Epithelial cell of esophagus (primary cell): ENCODE results near the gene ZNF580.

Source experiments
- DNase-seq: peaks from one replicate; pipeline ENCODE4 v3.0.0; 2010; ENCODE audit warnings: low read depth
- H3K4me3 ChIP-seq: 2 replicates; pipeline ENCODE4 v1.5.1; 2011; ENCODE audit warnings: mild to moderate bottlenecking, low read length, control low read depth
- CTCF ChIP-seq: IDR thresholded peaks from 2 replicates; pipeline ENCODE4 v1.5.1; 2011; ENCODE audit warnings: low read depth, mild to moderate bottlenecking, low read length, control low read depth, inconsistent platforms; ENCODE audit not compliant: insufficient read depth; ENCODE audit errors: missing control alignments

The ZNF580 gene

GRCh38 chr19:55677572-55678028 lies 36.8 kb downstream of the ZNF580 start:
- H3K4me3 ChIP-seq: no peak overlapping the region
- TF ChIP-seq CTCF: no peak
- no peak for DNase-seq

GRCh38 chr19:55678121-55678671 lies 37.4 kb downstream of the ZNF580 start:
- TF ChIP-seq CTCF: no peak
- H3K4me3 ChIP-seq: no peak overlapping the region
- DNase-seq: no peak

- H3K4me3 ChIP-seq: no peak overlapping the region
- TF ChIP-seq CTCF: no peak
- peak; percentile 87 for DNase-seq
Measured at GRCh38 chr19:55679343-55680257, 38.8 kb downstream of the ZNF580 start.

- TF ChIP-seq CTCF: no peak
- no peak overlapping the region for H3K4me3 ChIP-seq
- DNase-seq: no peak
Measured at GRCh38 chr19:55680339-55681130, 39.7 kb downstream of the ZNF580 start.

GRCh38 chr19:55681131-55682092 lies 40.6 kb downstream of the ZNF580 start:
- DNase-seq: no peak
- no peak overlapping the region for H3K4me3 ChIP-seq
- no peak for TF ChIP-seq CTCF
